ENCODE data around the gene RAB10. TPM values are rescaled to one million over a fixed set of nuclear protein-coding genes. Genes with fewer than 3 reads are reported as not detected.
"Not testable (repeated sequence)": the region's sequence is repeated elsewhere in the genome, so short reads cannot be mapped to it uniquely, and the experiment has no call there.

Gene RAB10
- total and polyA plus RNA-seq, 2 of the 4 experiments (the other 2 are of a cell fraction) = 30.1 to 77.1 TPM

GRCh38 chr2:26028083-26028482, 5.8 kb upstream of the RAB10 start:
- H3K27ac ChIP-seq (ENCODE audit: insufficient read depth, low read length); H3K9me3 ChIP-seq (ENCODE audit: control insufficient read depth, insufficient read depth, low read length); H4K5ac ChIP-seq (ENCODE audit: low read depth, low read length); H2BK5ac ChIP-seq (ENCODE audit: low read depth, low read length, poor library complexity, severe bottlenecking); H4K91ac ChIP-seq (ENCODE audit: insufficient read depth, low read depth, low read length); H3K18ac ChIP-seq (ENCODE audit: low read depth, low read length); H3K27me3 ChIP-seq (ENCODE audit: control insufficient read depth, insufficient read depth, low read length); H2AFZ ChIP-seq (replicated peaks; ENCODE audit: low read length, poor library complexity); H3K14ac ChIP-seq (replicated peaks; ENCODE audit: low read depth, low read length); H3K4me2 ChIP-seq (ENCODE audit: low read depth, low read length); H2BK120ac ChIP-seq (ENCODE audit: low read depth, low read length); ATAC-seq (ENCODE audit: low read depth); H3K9me1 ChIP-seq (ENCODE audit: insufficient read depth, low read length); H3K4ac ChIP-seq (ENCODE audit: low read depth, low read length); POLR2A ChIA-PET (ENCODE audit: unreplicated experiment); BruUV-seq (replicated peaks); H2BK20ac ChIP-seq (ENCODE audit: low read depth, low read length); H2AK5ac ChIP-seq (ENCODE audit: low read depth, low read length); H3K4me1 ChIP-seq (ENCODE audit: control insufficient read depth, insufficient read depth, low read length); H3K56ac ChIP-seq (ENCODE audit: extremely low read depth, insufficient read depth, low read length); DNase-seq; H2BK15ac ChIP-seq (ENCODE audit: low read depth, low read length); H4K8ac ChIP-seq (ENCODE audit: low read depth in 2 of 2, low read length in 2 of 2); H4K20me1 ChIP-seq (ENCODE audit: insufficient read depth, low read length); dilution Hi-C loops (cut with HindIII; ENCODE audit: low sequenced_read_pairs, unreplicated experiment); intact Hi-C loops (cut with micrococcal nuclease); H2AK9ac ChIP-seq (replicated peaks; ENCODE audit: low read depth, low read length, poor library complexity); H3K79me1 ChIP-seq (ENCODE audit: low read depth in 1 of 2, low read length in 2 of 2); H3K9ac ChIP-seq (ENCODE audit: low read depth, low read length); H3K23ac ChIP-seq (ENCODE audit: low read depth, low read length); in situ Hi-C loops (cut with MboI; ENCODE audit: low sequenced_read_pairs); H3K36me3 ChIP-seq (ENCODE audit: control insufficient read depth, insufficient read depth, low read length); H3K4me3 ChIP-seq (ENCODE audit: insufficient read depth, low read depth, low read length): not testable (repeated sequence)
- WGBS, 2 experiments (ENCODE audit: extremely low coverage in 2 of 2, insufficient read length in 1 of 2) = 80% methylated on average over 1 of the region's 16 CpGs; no CpG with 5 or more reads in 1 of the 2 experiments
- CTCF ChIA-PET = interaction anchor here (1.5 kb wide), 1 partner anchor 36 kb away, joined by 3 read pairs; no protein-coding TSS in a partner anchor

GRCh38 chr2:26032586-26033269, 1.2 kb upstream of the RAB10 start:
- H4K91ac ChIP-seq (ENCODE audit: insufficient read depth, low read depth, low read length); H3K9me1 ChIP-seq (ENCODE audit: insufficient read depth, low read length); H2BK15ac ChIP-seq (ENCODE audit: low read depth, low read length); POLR2A ChIA-PET (ENCODE audit: unreplicated experiment); H3K18ac ChIP-seq (ENCODE audit: low read depth, low read length); H3K9me3 ChIP-seq (ENCODE audit: control insufficient read depth, insufficient read depth, low read length); BruUV-seq (replicated peaks); dilution Hi-C loops (cut with HindIII; ENCODE audit: low sequenced_read_pairs, unreplicated experiment); H3K27me3 ChIP-seq (ENCODE audit: control insufficient read depth, insufficient read depth, low read length); H3K4me1 ChIP-seq (ENCODE audit: control insufficient read depth, insufficient read depth, low read length); H2BK20ac ChIP-seq (ENCODE audit: low read depth, low read length); intact Hi-C loops (cut with micrococcal nuclease); DNase-seq; in situ Hi-C loops (cut with MboI; ENCODE audit: low sequenced_read_pairs); H3K36me3 ChIP-seq (ENCODE audit: control insufficient read depth, insufficient read depth, low read length): not testable (repeated sequence)
- peak overlapping the region; percentile 98 for H2AFZ ChIP-seq (replicated peaks; ENCODE audit: low read length, poor library complexity)
- peaks cover 0 to 30% of the 10 kb centered on the region in 2 experiments; a peak in 2 of 4 replicates for H3K79me1 ChIP-seq (ENCODE audit: low read depth in 1 of 2, low read length in 2 of 2)
- CTCF ChIA-PET = interaction anchor here (0.6 kb wide), 1 partner anchor 7 kb away, joined by 3 read pairs; no protein-coding TSS in a partner anchor
- H3K23ac ChIP-seq (ENCODE audit: low read depth, low read length) = peak overlapping the region; percentile 91
- H4K5ac ChIP-seq (ENCODE audit: low read depth, low read length) = peak overlapping the region; percentile 35
- peak; percentile 16 for ATAC-seq (ENCODE audit: low read depth)
- H3K56ac ChIP-seq (ENCODE audit: extremely low read depth, insufficient read depth, low read length) = peak overlapping the region; percentile 79; the same call in 1 of the 2 replicates
- H3K14ac ChIP-seq (replicated peaks; ENCODE audit: low read depth, low read length) = peak overlapping the region; percentile 87; the same call in 1 of the 2 replicates
- H2BK120ac ChIP-seq (ENCODE audit: low read depth, low read length) = peak overlapping the region; percentile 66
- peak overlapping the region; percentile 91 for H2BK5ac ChIP-seq (ENCODE audit: low read depth, low read length, poor library complexity, severe bottlenecking)
- H3K4ac ChIP-seq (ENCODE audit: low read depth, low read length) = peak overlapping the region; percentile 93; the same call in 1 of the 2 replicates
- peak overlapping the region; percentile 86 for H3K4me3 ChIP-seq (ENCODE audit: insufficient read depth, low read depth, low read length)
- peak overlapping the region; percentile 81 for H3K4me2 ChIP-seq (ENCODE audit: low read depth, low read length)
- peak overlapping the region; percentile 30 to 90; a peak in 2 of 4 replicates for H4K8ac ChIP-seq (ENCODE audit: low read depth in 2 of 2, low read length in 2 of 2)
- peak overlapping the region; percentile 93 for H2AK9ac ChIP-seq (replicated peaks; ENCODE audit: low read depth, low read length, poor library complexity)
- H4K20me1 ChIP-seq (ENCODE audit: insufficient read depth, low read length) = peaks cover 36% of the 10 kb centered on the region
- 25% methylated on average over 4 of the region's 24 CpGs; no CpG with 5 or more reads in 1 of the 2 experiments for WGBS, 2 experiments (ENCODE audit: extremely low coverage in 2 of 2, insufficient read length in 1 of 2)
- H3K9ac ChIP-seq (ENCODE audit: low read depth, low read length) = peak overlapping the region; percentile 85
- peak overlapping the region; percentile 71 for H2AK5ac ChIP-seq (ENCODE audit: low read depth, low read length)
- peak overlapping the region; percentile 91 for H3K27ac ChIP-seq (ENCODE audit: insufficient read depth, low read length)
